Loucy (cell line): ENCODE results near the gene SIDT2.

Experiments used
- H2AFZ ChIP-seq: fragments of 200-600 bp; sonication (generic); 2 replicates; pipeline ENCODE4 v1.6.0; 2016; ENCODE audit warnings: antibody characterized with exemption, mild to moderate bottlenecking, low read length, moderate library complexity
- H3F3A ChIP-seq: fragments of 200-600 bp; 2 replicates; pipeline ENCODE4 v1.6.0; 2016; ENCODE audit warnings: antibody characterized with exemption, low read depth, mild to moderate bottlenecking
- H3K27me3 ChIP-seq: fragments of 200-600 bp; sonication (generic); 2 replicates; pipeline ENCODE4 v1.6.1; 2014; ENCODE audit warnings: low read length, mild to moderate bottlenecking; ENCODE audit not compliant: insufficient read depth, poor library complexity, severe bottlenecking
- H3K36me3 ChIP-seq: fragments of 200-600 bp; sonication (generic); 2 replicates; pipeline ENCODE4 v1.6.1; 2016; ENCODE audit warnings: low read length; ENCODE audit not compliant: insufficient read depth
- H3K4me1 ChIP-seq: fragments of 200-600 bp; sonication (generic); 2 replicates; pipeline ENCODE4 v1.5.1; 2014; ENCODE audit warnings: low read length, mild to moderate bottlenecking; ENCODE audit not compliant: insufficient read depth, poor library complexity, severe bottlenecking
- H3K4me2 ChIP-seq: fragments of 200-600 bp; sonication (generic); 2 replicates; pipeline ENCODE4 v1.6.0; 2014; ENCODE audit warnings: antibody characterized with exemption, low read length, low read depth, mild to moderate bottlenecking; ENCODE audit not compliant: poor library complexity, severe bottlenecking
- H3K4me3 ChIP-seq: fragments of 200-600 bp; sonication (generic); 2 replicates; pipeline ENCODE4 v1.5.1; 2014; ENCODE audit warnings: low read length, mild to moderate bottlenecking, mixed read lengths; ENCODE audit not compliant: poor library complexity, severe bottlenecking
- H3K79me2 ChIP-seq: fragments of 200-600 bp; sonication (generic); 2 replicates; pipeline ENCODE4 v1.6.1; 2014; ENCODE audit warnings: low read length; ENCODE audit not compliant: insufficient read depth
- H3K9ac ChIP-seq: fragments of 200-600 bp; sonication (generic); 2 replicates; pipeline ENCODE4 v1.6.0; 2014; ENCODE audit warnings: mild to moderate bottlenecking, low read depth, low read length, moderate library complexity; ENCODE audit not compliant: poor library complexity, severe bottlenecking
- H3K9me2 ChIP-seq: fragments of 200-600 bp; sonication (generic); replicated peaks from 2 replicates; pipeline ENCODE4 v1.6.1; 2016; ENCODE audit warnings: low read depth, low read length, mixed read lengths
- H3K9me3 ChIP-seq: fragments of 200-600 bp; sonication (generic); 2 replicates; pipeline ENCODE4 v1.6.1; 2014; ENCODE audit warnings: mild to moderate bottlenecking, antibody characterized with exemption, low read length, low read depth; ENCODE audit not compliant: insufficient read depth
- H4K20me1 ChIP-seq: fragments of 200-600 bp; sonication (generic); 2 replicates; pipeline ENCODE4 v1.6.0; 2014; ENCODE audit warnings: antibody characterized with exemption, low read length, mild to moderate bottlenecking; ENCODE audit not compliant: insufficient read depth, poor library complexity, severe bottlenecking
- EZH2phosphoT487 ChIP-seq: fragments of 200-600 bp; IDR thresholded peaks from 2 replicates; pipeline ENCODE4 v1.6.1; 2018; ENCODE audit warnings: antibody characterized with exemption, mild to moderate bottlenecking, moderate library complexity, borderline replicate concordance
- TF ChIP-seq, protein P1 (sequence below): fragments of 200-600 bp; sonication (generic); conservative IDR thresholded peaks from 2 replicates; pipeline ENCODE4 v1.5.1; 2014; ENCODE audit warnings: mild to moderate bottlenecking, antibody characterized with exemption, low read length

SIDT2 gene

GRCh38 chr11:117197006-117197405 lies 18.5 kb downstream of the SIDT2 start:
- no peak overlapping the region for H3K4me2 ChIP-seq
- no peaks in the 10 kb centered on the region for H3K36me3 ChIP-seq
- H3K4me3 ChIP-seq: no peak overlapping the region
- H3F3A ChIP-seq: no peaks in the 10 kb centered on the region
- H3K9me2 ChIP-seq: no peaks in the 10 kb centered on the region
- no peaks in the 10 kb centered on the region for H3K9me3 ChIP-seq
- H2AFZ ChIP-seq: no peak overlapping the region
- H3K4me1 ChIP-seq: no peaks in the 10 kb centered on the region
- no peaks in the 10 kb centered on the region for H4K20me1 ChIP-seq
- TF ChIP-seq EZH2phosphoT487: no peak
- TF ChIP-seq, protein P1, sequence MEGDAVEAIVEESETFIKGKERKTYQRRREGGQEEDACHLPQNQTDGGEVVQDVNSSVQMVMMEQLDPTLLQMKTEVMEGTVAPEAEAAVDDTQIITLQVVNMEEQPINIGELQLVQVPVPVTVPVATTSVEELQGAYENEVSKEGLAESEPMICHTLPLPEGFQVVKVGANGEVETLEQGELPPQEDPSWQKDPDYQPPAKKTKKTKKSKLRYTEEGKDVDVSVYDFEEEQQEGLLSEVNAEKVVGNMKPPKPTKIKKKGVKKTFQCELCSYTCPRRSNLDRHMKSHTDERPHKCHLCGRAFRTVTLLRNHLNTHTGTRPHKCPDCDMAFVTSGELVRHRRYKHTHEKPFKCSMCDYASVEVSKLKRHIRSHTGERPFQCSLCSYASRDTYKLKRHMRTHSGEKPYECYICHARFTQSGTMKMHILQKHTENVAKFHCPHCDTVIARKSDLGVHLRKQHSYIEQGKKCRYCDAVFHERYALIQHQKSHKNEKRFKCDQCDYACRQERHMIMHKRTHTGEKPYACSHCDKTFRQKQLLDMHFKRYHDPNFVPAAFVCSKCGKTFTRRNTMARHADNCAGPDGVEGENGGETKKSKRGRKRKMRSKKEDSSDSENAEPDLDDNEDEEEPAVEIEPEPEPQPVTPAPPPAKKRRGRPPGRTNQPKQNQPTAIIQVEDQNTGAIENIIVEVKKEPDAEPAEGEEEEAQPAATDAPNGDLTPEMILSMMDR: no peak
- H3K27me3 ChIP-seq: no peaks in the 10 kb centered on the region
- H3K79me2 ChIP-seq: no peaks in the 10 kb centered on the region
- no peak overlapping the region for H3K9ac ChIP-seq

DNA sequence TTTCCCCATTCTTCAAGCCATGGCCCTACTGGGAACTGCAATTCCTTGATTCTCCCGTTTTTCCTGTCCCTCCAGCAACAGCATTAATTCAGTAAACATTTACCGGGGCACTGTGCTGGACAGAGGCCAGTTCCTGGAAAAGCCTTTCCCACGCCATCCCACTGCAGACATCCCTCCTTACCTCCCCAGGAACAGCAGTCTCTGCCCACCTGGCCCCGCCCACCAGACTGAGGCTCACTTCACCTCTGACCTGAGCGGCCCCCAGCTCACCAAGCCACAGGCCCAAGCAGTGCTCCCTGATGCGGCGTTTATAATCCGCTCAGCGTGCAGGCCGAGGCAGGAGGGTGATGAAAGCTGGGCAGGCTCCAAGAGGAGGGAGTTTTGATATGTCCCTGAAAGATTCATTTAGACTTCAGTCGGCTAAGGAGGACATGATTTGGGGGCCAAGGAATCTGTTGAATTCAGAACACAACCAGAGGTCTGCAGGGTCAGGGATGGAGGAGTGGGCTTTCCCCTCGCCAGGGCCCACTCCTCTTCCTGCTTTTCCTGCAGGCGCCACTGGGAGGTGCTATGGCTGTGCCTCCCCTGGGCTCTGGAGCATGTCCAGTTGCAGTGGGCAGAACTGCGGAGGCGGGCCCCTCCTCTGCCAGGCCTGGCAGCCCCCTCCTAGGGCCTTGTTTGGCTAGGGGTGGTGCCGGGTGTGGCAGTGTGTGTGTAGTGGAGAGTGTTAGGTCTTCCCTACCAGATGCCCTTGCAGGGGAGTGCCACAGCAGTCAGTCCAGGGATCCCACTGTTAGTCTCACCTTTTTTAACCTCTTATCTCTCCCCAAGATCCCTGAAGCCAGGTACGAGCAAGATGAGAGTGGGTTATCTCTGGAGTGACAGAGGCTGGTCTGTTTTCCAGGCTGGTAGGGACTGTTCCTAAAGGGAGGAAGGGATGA lies 19.2 kb downstream of the SIDT2 start:
- Histone ChIP-seq H3K4me3 (no peak overlapping the region), H3K9ac (no peak overlapping the region), H3K4me1 (no peaks in the 10 kb centered on the region), H3F3A (no peaks in the 10 kb centered on the region), H2AFZ (no peak overlapping the region), H4K20me1 (no peaks in the 10 kb centered on the region), H3K27me3 (no peaks in the 10 kb centered on the region), H3K4me2 (no peak overlapping the region), H3K36me3 (no peaks in the 10 kb centered on the region), H3K9me2 (no peaks in the 10 kb centered on the region), H3K79me2 (no peaks in the 10 kb centered on the region), H3K9me3 (no peaks in the 10 kb centered on the region)
- TF ChIP-seq EZH2phosphoT487: no peak
- TF ChIP-seq, protein P1: peak; percentile 51

GRCh38 chr11:117198613-117199012 lies 20.1 kb downstream of the SIDT2 start:
- H3K79me2 ChIP-seq: no peaks in the 10 kb centered on the region
- no peaks in the 10 kb centered on the region for H3K36me3 ChIP-seq
- no peak overlapping the region for H2AFZ ChIP-seq
- H3K9me2 ChIP-seq: no peaks in the 10 kb centered on the region
- no peaks in the 10 kb centered on the region for H3K4me1 ChIP-seq
- no peak overlapping the region for H3K4me2 ChIP-seq
- H3K9me3 ChIP-seq: no peaks in the 10 kb centered on the region
- no peaks in the 10 kb centered on the region for H3K27me3 ChIP-seq
- H3K9ac ChIP-seq: no peak overlapping the region
- H3K4me3 ChIP-seq: no peak overlapping the region
- no peaks in the 10 kb centered on the region for H3F3A ChIP-seq
- TF ChIP-seq, protein P1: no peak
- TF ChIP-seq EZH2phosphoT487: no peak
- H4K20me1 ChIP-seq: no peaks in the 10 kb centered on the region
